Mucosa of descending colon (tissue), 3 donors: ENCODE results near the gene ZNF804B. TPM values are rescaled to one million over a fixed set of nuclear protein-coding genes. Genes with fewer than 3 reads are reported as not detected.

Experiments
- ATAC-seq: fragments of 200-7000 bp; cut with Tn5 transposase; one replicate; pipeline ENCODE4 v1.9.1; 2020; ENCODE audit warnings: mild to moderate bottlenecking, moderate library complexity
- DNase-seq, 3 donors: peaks; one replicate each; pipeline ENCODE4 v3.0.0-alpha.2; 2020
- H3K36me3 ChIP-seq: fragments of 200-600 bp; one replicate; pipeline ENCODE4 v1.8.0; 2021; ENCODE audit warnings: low read depth, mild to moderate bottlenecking
- H3K4me1 ChIP-seq: fragments of 200-600 bp; one replicate; pipeline ENCODE4 v1.8.0; 2021; ENCODE audit warnings: low read depth, mild to moderate bottlenecking
- H3K4me3 ChIP-seq: fragments of 200-600 bp; one replicate; pipeline ENCODE4 v1.8.0; 2021; ENCODE audit warnings: mild to moderate bottlenecking
- H3K9me3 ChIP-seq: fragments of 200-600 bp; one replicate; pipeline ENCODE4 v1.8.0; 2021; ENCODE audit warnings: mild to moderate bottlenecking
- CTCF ChIP-seq: fragments of 200-600 bp; IDR thresholded peaks from one replicate; pipeline ENCODE4 v1.8.0; 2022; ENCODE audit warnings: antibody characterized with exemption, mild to moderate bottlenecking
- intact Hi-C, 2 donors: fragments of 100-400 bp; cut with DNase I in 1 of 2; cut with micrococcal nuclease in 1 of 2; formaldehyde crosslinking; loops; one replicate each; pipeline versions ENCODE4 v1.11.0 to v1.11.1; 2022; cut with DNase I, micrococcal nuclease
- total RNA-seq, 3 donors: library from RNA; stranded (reverse); fragmentation: NEBNext Ultra II Directional in 2 of 3; extraction: Animal tissue kit (Norgen Biotek cat#: 25700) in 2 of 3; gene quantifications; one replicate each; pipeline versions ENCODE4 v1.2.1 to v1.2.4, GENCODE V29; 2021 to 2023
- donor health status: DM: no; HTN: no; CAD: no; lungs with moderate emphysema.
- donor health status: DM: no; HTN: no; CAD: no.
- donor health status: DM: no; HTN: yes; CAD: no.

ZNF804B gene
- total RNA-seq, 3 donors from 2014 or later: 0.06 TPM; not detected in 2

- H3K4me1 ChIP-seq: no peaks in the 10 kb centered on the region
- no peak for DNase-seq
- intact Hi-C loops: no loop called here
- peaks cover 1% of the 10 kb centered on the region for H3K9me3 ChIP-seq
- no peak overlapping the region for H3K4me3 ChIP-seq
- no peaks in the 10 kb centered on the region for H3K36me3 ChIP-seq
- no peak for ATAC-seq
- TF ChIP-seq CTCF: no peak
Observed at GRCh38 chr7:89312551-89312950, 553.1 kb downstream of the ZNF804B start.

GRCh38 chr7:89316584-89317251 lies 557.2 kb downstream of the ZNF804B start:
- H3K36me3 ChIP-seq: no peaks in the 10 kb centered on the region
- peaks cover 1% of the 10 kb centered on the region for H3K9me3 ChIP-seq
- no peak for ATAC-seq
- H3K4me1 ChIP-seq: no peaks in the 10 kb centered on the region
- TF ChIP-seq CTCF: no peak
- no peak for DNase-seq
- intact Hi-C loops: no loop called here
- H3K4me3 ChIP-seq: no peak overlapping the region

- H3K4me1 ChIP-seq: no peaks in the 10 kb centered on the region
- DNase-seq (no peak), ATAC-seq (no peak)
- no peaks in the 10 kb centered on the region for H3K9me3 ChIP-seq
- intact Hi-C loops: no loop called here
- H3K36me3 ChIP-seq: no peaks in the 10 kb centered on the region
- no peak for TF ChIP-seq CTCF
- H3K4me3 ChIP-seq: no peak overlapping the region
Observed at GRCh38 chr7:89332026-89332425, 572.5 kb downstream of the ZNF804B start.

- no peak for TF ChIP-seq CTCF
- H3K4me3 ChIP-seq: no peak overlapping the region
- intact Hi-C loops: no loop called here
- DNase-seq: no peak
- no peaks in the 10 kb centered on the region for H3K9me3 ChIP-seq
- no peaks in the 10 kb centered on the region for H3K36me3 ChIP-seq
- ATAC-seq: no peak
- H3K4me1 ChIP-seq: no peaks in the 10 kb centered on the region
Observed at GRCh38 chr7:89334797-89335196, 575.3 kb downstream of the ZNF804B start.

GRCh38 chr7:89335490-89335889 lies 576.0 kb downstream of the ZNF804B start:
- DNase-seq (no peak), ATAC-seq (no peak)
- no peak for TF ChIP-seq CTCF
- Histone ChIP-seq H3K4me3 (no peak overlapping the region), H3K36me3 (no peaks in the 10 kb centered on the region), H3K4me1 (no peaks in the 10 kb centered on the region), H3K9me3 (no peaks in the 10 kb centered on the region)
- intact Hi-C loops: no loop called here

GRCh38 chr7:89336121-89336520 lies 576.6 kb downstream of the ZNF804B start:
- ATAC-seq (no peak), DNase-seq (no peak)
- Histone ChIP-seq H3K9me3 (no peaks in the 10 kb centered on the region), H3K4me1 (no peaks in the 10 kb centered on the region), H3K36me3 (no peaks in the 10 kb centered on the region), H3K4me3 (no peak overlapping the region)
- intact Hi-C loops: no loop called here
- TF ChIP-seq CTCF: no peak
